Activated CD8-positive, alpha-beta T cell treated with anti-CD3 and anti-CD28 coated beads for 36 hours (primary cell): ENCODE results near the gene MEGF8. TPM values are rescaled to one million over a fixed set of nuclear protein-coding genes. Genes with fewer than 3 reads are reported as not detected.

Source experiments
- ATAC-seq: fragments of 200-7000 bp; cut with Tn5 transposase; one replicate; pipeline ENCODE4 v1.10.0; 2021; ENCODE audit warnings: mild to moderate bottlenecking, moderate library complexity
- CTCF ChIA-PET: fragments of 350-600 bp; sonication (Branson Sonifier 250); formaldehyde crosslinking; loops from one replicate; lab custom pipeline; 2021; ENCODE audit warnings: antibody characterized with exemption; lab: Charles Lee
- POLR2A ChIA-PET: fragments of 350-600 bp; sonication (Branson Sonifier 250); formaldehyde crosslinking; loops from one replicate; lab custom pipeline; 2021; ENCODE audit warnings: antibody characterized with exemption; lab: Charles Lee
- DNase-seq: peaks from one replicate; pipeline ENCODE4 v3.0.0-alpha.2; 2020
- H3K27ac Mint-ChIP-seq: one replicate; pipeline ENCODE4 v1.8.0; 2021; ENCODE audit warnings: mild to moderate bottlenecking, mixed read lengths
- H3K27me3 Mint-ChIP-seq: one replicate; pipeline ENCODE4 v1.8.0; 2021; ENCODE audit warnings: mixed read lengths
- H3K36me3 Mint-ChIP-seq: one replicate; pipeline ENCODE4 v1.8.0; 2021; ENCODE audit warnings: low read depth, mixed read lengths
- H3K4me1 Mint-ChIP-seq: one replicate; pipeline ENCODE4 v1.8.0; 2021; ENCODE audit warnings: low read depth, mixed read lengths
- H3K4me3 Mint-ChIP-seq: one replicate; pipeline ENCODE4 v1.8.0; 2021; ENCODE audit warnings: mild to moderate bottlenecking, moderate library complexity, mixed read lengths
- H3K9me3 Mint-ChIP-seq: one replicate; pipeline ENCODE4 v1.8.0; 2021; ENCODE audit warnings: mixed read lengths
- intact Hi-C: fragments of 100-400 bp; cut with micrococcal nuclease; formaldehyde crosslinking; loops from one replicate; pipeline ENCODE4 v1.10.0; 2022
- total RNA-seq, 2 experiments: library from RNA; stranded (reverse); gene quantifications; one replicate each; pipeline ENCODE4 v1.2.3, GENCODE V29; 2021
- TF ChIP-seq, protein P1 (sequence below): fragments of 200-600 bp; IDR thresholded peaks from one replicate; pipeline ENCODE4 v1.8.0; 2022; ENCODE audit warnings: antibody characterized with exemption, mild to moderate bottlenecking

MEGF8 gene
- total RNA-seq, 2 experiments from 2014 or later, result 7.0 to 8.0 TPM

DNA sequence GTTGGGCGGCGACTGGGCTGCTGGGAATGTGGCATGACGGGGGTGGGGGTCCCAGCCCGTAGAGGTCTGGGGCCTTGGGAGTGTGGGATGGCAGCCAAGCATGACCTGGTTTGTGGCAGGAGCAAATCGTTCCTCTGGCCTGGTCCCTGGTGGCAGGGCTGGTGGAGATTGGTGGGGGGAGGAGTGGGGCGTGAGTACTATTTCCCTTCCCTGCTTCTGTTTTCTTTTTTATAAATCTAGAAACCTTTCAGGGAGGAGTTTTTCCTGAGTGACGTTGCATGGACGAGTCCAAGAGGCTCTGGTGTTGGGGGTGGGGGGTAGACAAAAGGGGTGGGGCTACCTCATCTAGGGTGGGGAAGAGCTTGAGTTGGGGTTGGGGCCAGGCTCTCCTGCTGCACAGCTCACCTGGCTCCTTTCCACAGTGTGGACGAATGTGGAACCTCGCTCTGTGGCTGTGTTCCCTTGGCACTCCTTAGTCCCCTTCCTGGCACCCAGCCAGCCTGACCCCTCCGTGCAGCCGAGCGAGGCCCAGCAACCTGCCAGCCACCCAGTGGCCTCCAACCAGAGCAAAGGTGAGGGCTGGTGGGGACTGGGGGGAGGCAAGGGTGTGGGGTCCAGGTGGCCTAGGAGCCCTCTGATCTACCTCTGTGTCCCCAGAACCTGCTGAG lies 39.0 kb upstream of the MEGF8 start:
- H3K36me3 Mint-ChIP-seq, result peaks cover 4% of the 10 kb centered on the region
- DNase-seq, result no peak
- no peak overlapping the region for H3K4me3 Mint-ChIP-seq

DNA sequence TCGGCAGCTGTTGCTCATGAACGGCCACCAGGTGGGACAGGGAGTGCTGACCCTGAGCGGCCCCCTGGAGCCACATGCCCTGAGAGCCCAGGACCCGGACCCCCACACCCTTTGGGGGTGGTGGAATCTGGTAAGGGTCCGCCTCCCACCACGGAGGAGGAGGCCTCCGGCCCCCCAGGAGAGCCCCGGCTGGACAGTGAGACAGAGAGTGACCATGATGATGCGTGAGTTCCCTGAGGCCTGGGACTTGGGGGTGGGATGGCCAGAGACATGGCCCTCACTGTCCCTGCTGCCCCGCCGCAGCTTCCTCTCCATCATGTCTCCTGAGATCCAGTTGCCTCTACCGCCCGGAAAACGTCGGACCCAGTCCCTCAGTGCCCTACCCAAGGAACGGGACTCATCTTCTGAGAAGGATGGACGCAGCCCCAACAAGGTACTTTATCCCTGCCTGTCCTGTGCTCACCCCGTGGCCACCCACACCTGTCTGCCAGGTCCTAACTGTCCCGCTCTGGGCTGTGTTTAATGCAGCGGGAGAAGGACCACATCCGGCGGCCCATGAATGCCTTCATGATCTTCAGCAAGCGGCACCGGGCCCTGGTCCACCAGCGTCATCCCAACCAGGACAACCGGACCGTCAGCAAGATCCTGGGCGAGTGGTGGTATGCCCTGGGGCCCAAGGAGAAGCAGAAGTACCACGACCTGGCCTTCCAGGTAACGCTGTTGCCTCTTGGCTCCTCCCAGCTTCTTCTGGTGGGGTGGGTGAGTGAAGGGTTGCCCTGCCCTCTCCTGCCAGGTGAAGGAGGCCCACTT lies 38.2 kb upstream of the MEGF8 start:
- no peak for DNase-seq
- intact Hi-C loops, result loop anchor here (10.0 kb wide), 1 partner anchor 152 kb away; the partner anchor contains the start of gene POU2F2
- H3K27ac Mint-ChIP-seq, result no peak overlapping the region
- H3K27me3 Mint-ChIP-seq, result no peaks in the 10 kb centered on the region
- H3K4me3 Mint-ChIP-seq, result no peak overlapping the region
- TF ChIP-seq, protein P1, sequence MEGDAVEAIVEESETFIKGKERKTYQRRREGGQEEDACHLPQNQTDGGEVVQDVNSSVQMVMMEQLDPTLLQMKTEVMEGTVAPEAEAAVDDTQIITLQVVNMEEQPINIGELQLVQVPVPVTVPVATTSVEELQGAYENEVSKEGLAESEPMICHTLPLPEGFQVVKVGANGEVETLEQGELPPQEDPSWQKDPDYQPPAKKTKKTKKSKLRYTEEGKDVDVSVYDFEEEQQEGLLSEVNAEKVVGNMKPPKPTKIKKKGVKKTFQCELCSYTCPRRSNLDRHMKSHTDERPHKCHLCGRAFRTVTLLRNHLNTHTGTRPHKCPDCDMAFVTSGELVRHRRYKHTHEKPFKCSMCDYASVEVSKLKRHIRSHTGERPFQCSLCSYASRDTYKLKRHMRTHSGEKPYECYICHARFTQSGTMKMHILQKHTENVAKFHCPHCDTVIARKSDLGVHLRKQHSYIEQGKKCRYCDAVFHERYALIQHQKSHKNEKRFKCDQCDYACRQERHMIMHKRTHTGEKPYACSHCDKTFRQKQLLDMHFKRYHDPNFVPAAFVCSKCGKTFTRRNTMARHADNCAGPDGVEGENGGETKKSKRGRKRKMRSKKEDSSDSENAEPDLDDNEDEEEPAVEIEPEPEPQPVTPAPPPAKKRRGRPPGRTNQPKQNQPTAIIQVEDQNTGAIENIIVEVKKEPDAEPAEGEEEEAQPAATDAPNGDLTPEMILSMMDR, result no peak
- H3K9me3 Mint-ChIP-seq, result no peaks in the 10 kb centered on the region
- H3K36me3 Mint-ChIP-seq, result peaks cover 8% of the 10 kb centered on the region
- ChIA-PET POLR2A (interaction anchor here (1.0 kb wide), 1 partner anchor 14 kb away, joined by 3 read pairs; no protein-coding TSS in a partner anchor), CTCF (interaction anchor here (0.7 to 1.2 kb wide), 3 partner anchors 8 to 144 kb away, joined by 3 read pairs; no protein-coding TSS in a partner anchor)
- H3K4me1 Mint-ChIP-seq, result peaks cover 18% of the 10 kb centered on the region
- ATAC-seq, result no peak

More for the DNA sequence above, 39.0 kb upstream of the MEGF8 start:
- H3K27ac Mint-ChIP-seq, result peak overlapping the region; percentile 46
- H3K4me1 Mint-ChIP-seq, result peaks cover 15% of the 10 kb centered on the region
- TF ChIP-seq, protein P1, result no peak
- H3K27me3 Mint-ChIP-seq, result no peaks in the 10 kb centered on the region
- ChIA-PET CTCF (interaction anchor here (1.9 kb wide), 1 partner anchor 10 kb away, joined by 5 read pairs; no protein-coding TSS in a partner anchor), POLR2A (interaction anchor here (1.0 kb wide), 1 partner anchor 14 kb away, joined by 3 read pairs; no protein-coding TSS in a partner anchor)
- intact Hi-C loops, result loop anchor here (10.0 kb wide), 1 partner anchor 152 kb away; the partner anchor contains the start of gene POU2F2
- no peaks in the 10 kb centered on the region for H3K9me3 Mint-ChIP-seq
- ATAC-seq, result no peak

DNA sequence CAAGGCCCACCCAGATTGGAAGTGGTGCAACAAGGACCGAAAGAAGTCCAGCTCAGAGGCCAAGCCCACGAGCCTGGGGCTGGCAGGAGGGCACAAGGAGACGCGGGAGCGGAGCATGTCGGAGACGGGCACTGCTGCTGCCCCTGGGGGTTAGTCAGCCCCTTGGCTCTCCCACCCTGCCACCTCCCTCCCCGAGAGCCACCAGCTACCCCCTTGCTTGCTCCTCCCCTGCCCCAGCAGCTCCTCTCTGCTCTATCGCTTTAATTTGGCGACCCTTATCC lies 37.7 kb upstream of the MEGF8 start:
- Mint-ChIP-seq H3K27ac (no peak overlapping the region), H3K36me3 (peaks cover 10% of the 10 kb centered on the region), H3K4me1 (peaks cover 18% of the 10 kb centered on the region), H3K9me3 (no peaks in the 10 kb centered on the region), H3K4me3 (no peak overlapping the region), H3K27me3 (no peaks in the 10 kb centered on the region)
- no peak for DNase-seq
- ChIA-PET CTCF (interaction anchor here (0.7 to 1.4 kb wide), 6 partner anchors 9 to 143 kb away, joined by 3 read pairs; partner anchors contain the start of gene ZNF526), POLR2A (interaction anchor here (1.0 kb wide), 1 partner anchor 36 kb away, joined by 3 read pairs; no protein-coding TSS in a partner anchor)
- TF ChIP-seq, protein P1, result no peak
- intact Hi-C loops, result loop anchor here (10.0 kb wide), 1 partner anchor 153 kb away; the partner anchor contains the start of gene POU2F2
- no peak for ATAC-seq

DNA sequence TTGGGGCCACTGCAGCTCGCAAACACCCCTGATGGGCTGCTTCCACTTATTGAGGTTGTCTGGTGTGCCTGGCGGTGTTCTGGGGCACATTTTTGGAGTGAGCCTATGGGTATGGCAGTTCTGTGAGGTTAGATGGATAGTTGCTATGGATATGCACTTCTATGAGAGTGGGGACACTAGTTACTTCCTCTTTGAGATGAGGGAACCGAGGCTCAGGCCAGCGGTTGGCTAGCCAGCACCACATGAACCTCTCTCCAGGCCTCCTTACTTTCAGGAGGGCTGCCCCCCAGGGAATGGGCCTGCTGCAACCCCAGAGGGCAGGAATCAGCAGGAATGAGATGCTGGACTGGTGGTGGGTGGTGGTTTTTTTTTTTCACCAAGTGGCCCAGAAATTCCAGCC lies 37.0 kb upstream of the MEGF8 start:
- ChIA-PET POLR2A (interaction anchor here (1.0 kb wide), 1 partner anchor 36 kb away, joined by 3 read pairs; no protein-coding TSS in a partner anchor), CTCF (interaction anchor here (1.2 to 1.4 kb wide), 4 partner anchors 44 to 143 kb away, joined by 3 read pairs; partner anchors contain the start of gene ZNF526)
- intact Hi-C loops, result loop anchor here (10.0 kb wide), 1 partner anchor 154 kb away; the partner anchor contains the start of gene POU2F2
- H3K4me1 Mint-ChIP-seq, result peaks cover 18% of the 10 kb centered on the region
- DNase-seq (no peak), ATAC-seq (no peak)
- TF ChIP-seq, protein P1, result no peak
- H3K27me3 Mint-ChIP-seq, result no peaks in the 10 kb centered on the region
- no peaks in the 10 kb centered on the region for H3K9me3 Mint-ChIP-seq
- no peak overlapping the region for H3K27ac Mint-ChIP-seq
- no peak overlapping the region for H3K4me3 Mint-ChIP-seq
- H3K36me3 Mint-ChIP-seq, result peaks cover 13% of the 10 kb centered on the region
